CD14-positive monocyte (primary cell): ENCODE results near the gene LDLRAD4. TPM values are rescaled to one million over a fixed set of nuclear protein-coding genes. Genes with fewer than 3 reads are reported as not detected.
A peak's percentile ranks its signal among the peaks of the same experiment; 100 is the strongest.

Experiments
- DNase-seq, 3 donors: peaks; one replicate each; pipeline ENCODE4 v3.0.0-alpha.2; 2011 to 2022
- H2AFZ ChIP-seq: 2 replicates; pipeline ENCODE4 v1.6.0; 2012; ENCODE audit warnings: mild to moderate bottlenecking, low read depth, low read length, inconsistent platforms; ENCODE audit not compliant: insufficient read depth, poor library complexity, severe bottlenecking
- H3K27ac ChIP-seq, 2 donors: 1 replicate in 1 of 2; 2 replicates in 1 of 2; pipeline ENCODE4 v1.5.1; 2012 to 2013; ENCODE audit warnings: low read length in 2 of 2, control low read depth in 1 of 2, inconsistent platforms in 1 of 2, low read depth in 1 of 2, mild to moderate bottlenecking in 1 of 2
- H3K27me3 ChIP-seq, 2 donors: one replicate each; pipeline versions ENCODE4 v1.6.0 to v1.6.1; 2011 to 2013; ENCODE audit warnings: low read length in 2 of 2; ENCODE audit not compliant: control insufficient read depth in 2 of 2, insufficient read depth in 2 of 2
- H3K36me3 ChIP-seq, 2 donors: replicated peaks in 1 of 2; 1 replicate in 1 of 2; 2 replicates in 1 of 2; pipeline versions ENCODE4 v1.5.1 to v1.6.1; 2012 to 2013; ENCODE audit warnings: low read length in 2 of 2, control low read depth in 1 of 2, inconsistent platforms in 1 of 2, mild to moderate bottlenecking in 1 of 2; ENCODE audit not compliant: insufficient read depth in 2 of 2, control insufficient read depth in 1 of 2
- H3K4me1 ChIP-seq, 2 donors: 1 replicate in 1 of 2; 2 replicates in 1 of 2; pipeline versions ENCODE4 v1.5.1 to v1.6.1; 2012 to 2013; ENCODE audit warnings: low read length in 2 of 2, control low read depth in 1 of 2, inconsistent platforms in 1 of 2, mild to moderate bottlenecking in 1 of 2, moderate library complexity in 1 of 2; ENCODE audit not compliant: insufficient read depth in 2 of 2, control insufficient read depth in 1 of 2
- H3K4me2 ChIP-seq: replicated peaks from 2 replicates; pipeline ENCODE3; 2012; ENCODE audit warnings: low read length, moderate library complexity, mild to moderate bottlenecking; ENCODE audit not compliant: poor library complexity, severe bottlenecking; ENCODE audit errors: extremely low read depth
- H3K4me3 ChIP-seq, 3 experiments: fragments of 200-600 bp in 1 of 3; sonication (generic) in 1 of 3; replicated peaks in 1 of 3; 1 replicate in 2 of 3; 2 replicates in 1 of 3; pipeline ENCODE4 v1.5.1; 2011 to 2013; ENCODE audit warnings: low read length in 3 of 3, mild to moderate bottlenecking in 3 of 3, control low read depth in 2 of 3, low read depth in 2 of 3, inconsistent platforms in 1 of 3, moderate library complexity in 1 of 3
- H3K79me2 ChIP-seq: 2 replicates; pipeline ENCODE4 v1.6.0; 2012; ENCODE audit warnings: mild to moderate bottlenecking, control low read depth, inconsistent platforms, low read length, moderate library complexity; ENCODE audit not compliant: insufficient read depth
- H3K9ac ChIP-seq: 2 replicates; pipeline ENCODE4 v1.6.0; 2017; ENCODE audit warnings: low read length, mild to moderate bottlenecking; ENCODE audit not compliant: insufficient read depth, poor library complexity, severe bottlenecking
- H3K9me3 ChIP-seq, 2 donors: replicated peaks in 1 of 2; 1 replicate in 1 of 2; 2 replicates in 1 of 2; pipeline versions ENCODE4 v1.5.1 to v1.6.1; 2012 to 2013; ENCODE audit warnings: low read length in 2 of 2, control low read depth in 1 of 2; ENCODE audit not compliant: control insufficient read depth in 1 of 2, insufficient read depth in 1 of 2
- H4K20me1 ChIP-seq: 2 replicates; pipeline ENCODE4 v1.6.0; 2012; ENCODE audit warnings: mild to moderate bottlenecking, low read length, control low read depth, moderate library complexity; ENCODE audit not compliant: insufficient read depth
- H3K27ac Mint-ChIP-seq, 7 donors: one replicate each; pipeline ENCODE4 v1.8.0; 2020; ENCODE audit warnings: mild to moderate bottlenecking in 7 of 7, mixed read lengths in 7 of 7, moderate library complexity in 6 of 7, inconsistent platforms in 2 of 7
- H3K27me3 Mint-ChIP-seq, 3 donors: one replicate each; pipeline ENCODE4 v1.8.0; 2021 to 2022; ENCODE audit warnings: low read depth in 3 of 3, mild to moderate bottlenecking in 3 of 3, mixed read lengths in 3 of 3, moderate library complexity in 3 of 3, inconsistent platforms in 1 of 3
- H3K36me3 Mint-ChIP-seq, 2 donors: one replicate each; pipeline ENCODE4 v1.8.0; 2020; ENCODE audit warnings: mixed read lengths in 2 of 2, inconsistent platforms in 1 of 2, mild to moderate bottlenecking in 1 of 2
- H3K4me1 Mint-ChIP-seq: one replicate; pipeline ENCODE4 v1.8.0; 2020; ENCODE audit warnings: mild to moderate bottlenecking, mixed read lengths
- H3K4me3 Mint-ChIP-seq, 2 donors: one replicate each; pipeline ENCODE4 v1.8.0; 2020; ENCODE audit warnings: mild to moderate bottlenecking in 2 of 2, mixed read lengths in 2 of 2, moderate library complexity in 1 of 2
- H3K9me3 Mint-ChIP-seq, 7 donors: one replicate each; pipeline ENCODE4 v1.8.0; 2020 to 2022; ENCODE audit warnings: mixed read lengths in 7 of 7, mild to moderate bottlenecking in 6 of 7, moderate library complexity in 6 of 7, inconsistent platforms in 2 of 7
- CTCF ChIP-seq: fragments of 200-600 bp; IDR thresholded peaks from one replicate; pipeline ENCODE4 v1.8.0; 2022; ENCODE audit warnings: antibody characterized with exemption, mild to moderate bottlenecking
- WGBS: methylation state at CpG from one replicate; pipeline ENCODE4 v1.1.5; 2013; ENCODE audit warnings: missing lambda C conversion rate; ENCODE audit not compliant: insufficient coverage; 5-methylcytosine and 5-hydroxymethylcytosine counted together
- intact Hi-C, 2 donors: fragments of 100-400 bp; cut with micrococcal nuclease; formaldehyde crosslinking; loops; one replicate each; pipeline versions ENCODE4 v1.15.0 to v1.15.1; 2023
- polyA plus RNA-seq, 3 donors: library from polyadenylated mRNA; depleted of rRNA in 1 of 3; unstranded in 2 of 3; stranded (reverse) in 1 of 3; fragments of 300-500 nt in 2 of 3; fragments of >200 nt in 1 of 3; fragmentation: Illumina TruSeq in 2 of 3; gene quantifications; 1 replicate in 2 of 3; 2 replicates in 1 of 3; pipeline ENCODE4 v1.2.3, GENCODE V29; 2012 to 2021

LDLRAD4 gene
- polyA plus RNA-seq, 3 donors = 13.5 to 15.4 (median 13.8) TPM

DNA sequence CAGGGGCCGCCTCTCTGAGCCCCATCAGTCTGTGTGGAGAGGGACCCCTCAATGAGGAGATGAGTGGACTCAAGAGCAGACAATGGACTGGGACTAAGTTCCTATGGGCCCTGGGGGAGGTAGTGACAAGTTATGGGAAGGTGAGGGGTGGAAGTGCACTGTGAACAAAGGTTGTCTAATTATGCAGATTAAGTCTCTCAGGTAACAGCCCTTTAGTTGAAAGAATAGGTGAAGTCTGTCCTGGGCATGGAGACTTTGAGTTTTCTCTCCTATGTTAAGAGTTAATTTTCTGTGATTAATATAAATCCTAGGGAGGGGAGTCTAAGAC is 264.0 kb downstream of the LDLRAD4 start:
- no peak overlapping the region for H3K27ac ChIP-seq
- H3K36me3 ChIP-seq = peaks cover 13 to 55% of the 10 kb centered on the region in 2 donors
- no peak overlapping the region for H3K4me3 ChIP-seq
- H2AFZ ChIP-seq = no peak overlapping the region
- H3K9me3 ChIP-seq = peaks cover 0 to 2% of the 10 kb centered on the region in 2 donors
- peaks cover 65% of the 10 kb centered on the region for H4K20me1 ChIP-seq
- no peak overlapping the region for H3K4me3 Mint-ChIP-seq
- H3K27me3 Mint-ChIP-seq = peaks cover 0 to 2% (median 0%) of the 10 kb centered on the region in 3 donors
- 83% methylated on average over 1 of the region's 1 CpG for WGBS
- no peaks in the 10 kb centered on the region for H3K79me2 ChIP-seq
- no peak for TF ChIP-seq CTCF
- H3K36me3 Mint-ChIP-seq = peaks cover 53 to 61% of the 10 kb centered on the region in 2 donors
- H3K4me2 ChIP-seq = no peak overlapping the region
- H3K9me3 Mint-ChIP-seq = peaks cover 0 to 7% (median 2%) of the 10 kb centered on the region in 7 donors
- no peak for DNase-seq
- intact Hi-C loops = no loop called here
- H3K27me3 ChIP-seq = no peaks in the 10 kb centered on the region
- H3K27ac Mint-ChIP-seq = peak overlapping the region in 2 of 7 donors; percentile 26 to 69
- peaks cover 6% of the 10 kb centered on the region in 2 donors for H3K4me1 ChIP-seq
- H3K9ac ChIP-seq = no peak overlapping the region
- peaks cover 23% of the 10 kb centered on the region for H3K4me1 Mint-ChIP-seq

- H3K4me1 ChIP-seq = peaks cover 6% of the 10 kb centered on the region in 2 donors
- peaks cover 22 to 55% of the 10 kb centered on the region in 2 donors for H3K36me3 ChIP-seq
- no peak overlapping the region for H3K9ac ChIP-seq
- intact Hi-C loops = no loop called here
- H4K20me1 ChIP-seq = peaks cover 63% of the 10 kb centered on the region
- no peak overlapping the region for H2AFZ ChIP-seq
- Mint-ChIP-seq H3K9me3 (peaks cover 0 to 7% (median 2%) of the 10 kb centered on the region in 7 donors), H3K27ac (peak overlapping the region in 4 of 7 donors; percentile 8 to 46 (median 33)), H3K4me1 (peaks cover 23% of the 10 kb centered on the region), H3K4me3 (no peak overlapping the region), H3K36me3 (peaks cover 50 to 60% of the 10 kb centered on the region in 2 donors), H3K27me3 (peaks cover 0 to 2% (median 0%) of the 10 kb centered on the region in 3 donors)
- H3K9me3 ChIP-seq = peaks cover 0 to 2% of the 10 kb centered on the region in 2 donors
- TF ChIP-seq CTCF = no peak
- 71% methylated on average over 7 of the region's 16 CpGs for WGBS
- no peak overlapping the region for H3K4me2 ChIP-seq
- no peak for DNase-seq
- no peak overlapping the region for H3K4me3 ChIP-seq
- no peaks in the 10 kb centered on the region for H3K27me3 ChIP-seq
- H3K79me2 ChIP-seq = no peaks in the 10 kb centered on the region
- no peak overlapping the region for H3K27ac ChIP-seq
Measured at GRCh38 chr18:13483316-13484270, 265.0 kb downstream of the LDLRAD4 start.
